ENCODE measurements around the gene PPM1D. TPM values are rescaled to one million over a fixed set of nuclear protein-coding genes. Genes with fewer than 3 reads are reported as not detected.
A peak's percentile ranks its signal among the peaks of the same experiment; 100 is the strongest.

The PPM1D gene
- polyA plus RNA-seq, 1 of the 3 experiments (the other 2 are of a cell fraction): 8.8 TPM

GRCh38 chr17:60675997-60676396 lies 76.0 kb downstream of the PPM1D start:
- DNase-seq: no peak
- H3K9me2 ChIP-seq: no peaks in the 10 kb centered on the region
- no peak overlapping the region for H2AFZ ChIP-seq (ENCODE audit: low read depth)
- H3K4me2 ChIP-seq: no peak overlapping the region
- CTCF ChIA-PET: interaction anchor here (1.4 kb wide), 1 partner anchor 38 kb away, joined by 3 read pairs; no protein-coding TSS in a partner anchor
- TF ChIP-seq USF2 (IDR thresholded peaks at IDR 0.05; ENCODE audit: borderline replicate concordance, low read depth, low read length): no peak
- peaks cover 3 to 6% of the 10 kb centered on the region in 2 experiments; a peak in 1 of 4 replicates for H3K4me1 ChIP-seq (ENCODE audit: control insufficient read depth in 1 of 2, insufficient read depth in 2 of 2, low read depth in 1 of 2, low read length in 1 of 2)
- no peaks in the 10 kb centered on the region for H4K20me1 ChIP-seq (ENCODE audit: insufficient read depth)
- no peaks in the 10 kb centered on the region for H3K36me3 ChIP-seq (replicated peaks in 1 of 2; ENCODE audit: control insufficient read depth in 1 of 2, insufficient read depth in 2 of 2, low read length in 1 of 2)
- H3K9ac ChIP-seq: no peak overlapping the region
- no peak overlapping the region for H3K4me3 ChIP-seq (ENCODE audit: low read depth in 2 of 2, low read length in 1 of 2)
- H3F3A ChIP-seq (replicated peaks; ENCODE audit: insufficient read depth): peaks cover 8% of the 10 kb centered on the region
- no peak overlapping the region for H3K27ac ChIP-seq (ENCODE audit: low read depth in 2 of 2, low read length in 1 of 2)
- H3K27me3 ChIP-seq (ENCODE audit: insufficient read depth): no peaks in the 10 kb centered on the region
- H3K79me2 ChIP-seq (ENCODE audit: insufficient read depth): no peaks in the 10 kb centered on the region
- POLR2A ChIA-PET: interaction anchor here (1.2 kb wide), 1 partner anchor 60 kb away, joined by 3 read pairs; no protein-coding TSS in a partner anchor
- WGBS (ENCODE audit: low lambda C conversion rate): 81% methylated on average over 6 of the region's 6 CpGs
- H3K9me3 ChIP-seq: no peaks in the 10 kb centered on the region

GRCh38 chr17:60676758-60677307 lies 76.8 kb downstream of the PPM1D start:
- peak overlapping the region; percentile 82 for H3K4me2 ChIP-seq
- POLR2A ChIA-PET: interaction anchor here (1.0 to 1.2 kb wide), 2 partner anchors 10 to 61 kb away, joined by 3 read pairs; no protein-coding TSS in a partner anchor
- H2AFZ ChIP-seq (ENCODE audit: low read depth): peak overlapping the region; percentile 86
- H3K27me3 ChIP-seq (ENCODE audit: insufficient read depth): no peaks in the 10 kb centered on the region
- CTCF ChIA-PET: interaction anchor here (0.6 to 1.5 kb wide), 6 partner anchors 9 to 736 kb away, joined by 3 to 7 read pairs (median 4); no protein-coding TSS in a partner anchor
- H3F3A ChIP-seq (replicated peaks; ENCODE audit: insufficient read depth): no peaks in the 10 kb centered on the region
- no peaks in the 10 kb centered on the region for H3K36me3 ChIP-seq (replicated peaks in 1 of 2; ENCODE audit: control insufficient read depth in 1 of 2, insufficient read depth in 2 of 2, low read length in 1 of 2)
- no peaks in the 10 kb centered on the region for H3K79me2 ChIP-seq (ENCODE audit: insufficient read depth)
- H3K4me1 ChIP-seq (ENCODE audit: control insufficient read depth in 1 of 2, insufficient read depth in 2 of 2, low read depth in 1 of 2, low read length in 1 of 2): peaks cover 3 to 6% of the 10 kb centered on the region in 2 experiments; a peak in 1 of 4 replicates
- no peaks in the 10 kb centered on the region for H3K9me3 ChIP-seq
- H3K9me2 ChIP-seq: no peaks in the 10 kb centered on the region
- H3K9ac ChIP-seq: peak overlapping the region; percentile 67
- 22% methylated on average over 17 of the region's 17 CpGs for WGBS (ENCODE audit: low lambda C conversion rate)
- no peaks in the 10 kb centered on the region for H4K20me1 ChIP-seq (ENCODE audit: insufficient read depth)
- peak overlapping the region; percentile 59 to 77 for H3K4me3 ChIP-seq (ENCODE audit: low read depth in 2 of 2, low read length in 1 of 2)
- peak overlapping the region; percentile 5 to 46; a peak in 3 of 4 replicates for H3K27ac ChIP-seq (ENCODE audit: low read depth in 2 of 2, low read length in 1 of 2)
- no peak for DNase-seq
- TF ChIP-seq GATA2 (CRISPR knock-in tag; IDR thresholded peaks at IDR 0.05): no peak
- no peak for TF ChIP-seq PBX3 (IDR thresholded peaks at IDR 0.05)
- TF ChIP-seq POLR2AphosphoS5 (IDR thresholded peaks at IDR 0.05; ENCODE audit: low read depth, low read length): peak; percentile 74
- no peak for TF ChIP-seq USF2 (IDR thresholded peaks at IDR 0.05; ENCODE audit: borderline replicate concordance, low read depth, low read length)
- no peak for TF ChIP-seq REST (IDR thresholded peaks at IDR 0.05; ENCODE audit: low read depth, low read length)
- no peak for TF ChIP-seq GABPA (IDR thresholded peaks at IDR 0.05; ENCODE audit: low read depth)
- no peak for TF ChIP-seq CTCF (IDR thresholded peaks at IDR 0.05)
- no peak for TF ChIP-seq NRF1 (IDR thresholded peaks at IDR 0.05; ENCODE audit: low read depth, low read length)
- no peak for TF ChIP-seq EZH2phosphoT487 (IDR thresholded peaks at IDR 0.05; ENCODE audit: borderline replicate concordance, low read depth)

All from SK-N-SH (cell line).